ENCODE results near the gene CCM2. TPM values are rescaled to one million over a fixed set of nuclear protein-coding genes. Genes with fewer than 3 reads are reported as not detected.

CCM2 gene
- polyA plus RNA-seq, 1 donor from 2014 or later: 25.8 TPM

DNA sequence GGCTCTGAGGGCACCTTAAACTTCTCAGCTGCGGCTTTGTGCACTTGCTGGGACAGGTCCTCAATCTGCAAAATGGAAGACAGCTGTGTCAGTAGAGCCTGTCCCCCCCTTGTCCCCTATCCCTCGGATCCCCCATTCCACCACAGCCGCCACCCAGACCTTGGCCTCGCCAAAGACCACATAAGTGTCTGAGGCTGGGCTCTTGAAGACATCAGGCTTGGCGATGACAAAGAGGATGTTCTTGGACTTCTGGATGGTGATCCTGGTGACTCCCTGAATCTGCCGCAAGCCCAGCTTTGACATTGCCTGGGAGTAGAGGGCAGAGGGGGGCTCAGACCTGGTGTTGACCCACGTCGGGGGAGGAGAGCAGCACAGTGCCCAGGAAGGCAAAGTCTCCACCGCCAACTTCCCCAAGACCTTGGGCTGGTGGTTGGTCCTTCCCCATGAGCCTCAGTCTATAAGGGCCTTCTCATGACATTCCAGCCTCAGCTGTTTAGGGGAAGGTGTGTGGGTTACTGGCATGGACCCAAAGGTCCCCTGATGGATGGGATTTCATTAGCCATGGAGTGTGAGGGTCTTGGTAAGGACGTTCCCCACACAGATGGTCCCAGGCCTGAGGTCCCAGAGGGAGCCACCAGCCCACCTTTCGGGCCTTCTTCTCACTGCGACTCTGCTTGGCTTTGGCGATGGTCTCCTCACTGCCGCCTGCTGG is 81.1 kb downstream of the CCM2 start:
- no peak overlapping the region for H3K9ac ChIP-seq (ENCODE audit: low read length)

DNA sequence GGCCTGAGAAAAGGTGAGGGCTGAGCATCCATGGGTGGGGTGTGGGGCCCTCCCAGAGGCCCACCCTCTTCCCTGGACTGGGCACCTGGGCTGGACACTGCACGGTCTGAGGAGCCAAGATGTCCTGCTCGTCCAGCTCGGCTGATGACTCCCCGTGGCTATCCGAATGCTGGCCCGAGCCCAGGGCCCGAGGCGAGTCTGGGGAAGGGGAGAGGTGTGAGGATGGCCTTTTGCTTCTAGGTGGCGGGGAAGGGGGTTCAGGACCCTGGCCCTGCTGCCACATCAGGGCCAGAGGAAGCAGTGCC is 81.6 kb downstream of the CCM2 start:
- no peak overlapping the region for H3K9ac ChIP-seq (ENCODE audit: low read length)
- H3K27ac ChIP-seq (ENCODE audit: low read length): no peak overlapping the region
- no peak overlapping the region for H2AFZ ChIP-seq (ENCODE audit: low read depth, low read length)
- TF ChIP-seq MXI1 (conservative IDR thresholded peaks at IDR 0.05; ENCODE audit: poor library complexity, severe bottlenecking): no peak
- TF ChIP-seq, protein P1, sequence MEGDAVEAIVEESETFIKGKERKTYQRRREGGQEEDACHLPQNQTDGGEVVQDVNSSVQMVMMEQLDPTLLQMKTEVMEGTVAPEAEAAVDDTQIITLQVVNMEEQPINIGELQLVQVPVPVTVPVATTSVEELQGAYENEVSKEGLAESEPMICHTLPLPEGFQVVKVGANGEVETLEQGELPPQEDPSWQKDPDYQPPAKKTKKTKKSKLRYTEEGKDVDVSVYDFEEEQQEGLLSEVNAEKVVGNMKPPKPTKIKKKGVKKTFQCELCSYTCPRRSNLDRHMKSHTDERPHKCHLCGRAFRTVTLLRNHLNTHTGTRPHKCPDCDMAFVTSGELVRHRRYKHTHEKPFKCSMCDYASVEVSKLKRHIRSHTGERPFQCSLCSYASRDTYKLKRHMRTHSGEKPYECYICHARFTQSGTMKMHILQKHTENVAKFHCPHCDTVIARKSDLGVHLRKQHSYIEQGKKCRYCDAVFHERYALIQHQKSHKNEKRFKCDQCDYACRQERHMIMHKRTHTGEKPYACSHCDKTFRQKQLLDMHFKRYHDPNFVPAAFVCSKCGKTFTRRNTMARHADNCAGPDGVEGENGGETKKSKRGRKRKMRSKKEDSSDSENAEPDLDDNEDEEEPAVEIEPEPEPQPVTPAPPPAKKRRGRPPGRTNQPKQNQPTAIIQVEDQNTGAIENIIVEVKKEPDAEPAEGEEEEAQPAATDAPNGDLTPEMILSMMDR (IDR thresholded peaks at IDR 0.05; ENCODE audit: poor library complexity, severe bottlenecking): no peak
- TF ChIP-seq, protein P2, sequence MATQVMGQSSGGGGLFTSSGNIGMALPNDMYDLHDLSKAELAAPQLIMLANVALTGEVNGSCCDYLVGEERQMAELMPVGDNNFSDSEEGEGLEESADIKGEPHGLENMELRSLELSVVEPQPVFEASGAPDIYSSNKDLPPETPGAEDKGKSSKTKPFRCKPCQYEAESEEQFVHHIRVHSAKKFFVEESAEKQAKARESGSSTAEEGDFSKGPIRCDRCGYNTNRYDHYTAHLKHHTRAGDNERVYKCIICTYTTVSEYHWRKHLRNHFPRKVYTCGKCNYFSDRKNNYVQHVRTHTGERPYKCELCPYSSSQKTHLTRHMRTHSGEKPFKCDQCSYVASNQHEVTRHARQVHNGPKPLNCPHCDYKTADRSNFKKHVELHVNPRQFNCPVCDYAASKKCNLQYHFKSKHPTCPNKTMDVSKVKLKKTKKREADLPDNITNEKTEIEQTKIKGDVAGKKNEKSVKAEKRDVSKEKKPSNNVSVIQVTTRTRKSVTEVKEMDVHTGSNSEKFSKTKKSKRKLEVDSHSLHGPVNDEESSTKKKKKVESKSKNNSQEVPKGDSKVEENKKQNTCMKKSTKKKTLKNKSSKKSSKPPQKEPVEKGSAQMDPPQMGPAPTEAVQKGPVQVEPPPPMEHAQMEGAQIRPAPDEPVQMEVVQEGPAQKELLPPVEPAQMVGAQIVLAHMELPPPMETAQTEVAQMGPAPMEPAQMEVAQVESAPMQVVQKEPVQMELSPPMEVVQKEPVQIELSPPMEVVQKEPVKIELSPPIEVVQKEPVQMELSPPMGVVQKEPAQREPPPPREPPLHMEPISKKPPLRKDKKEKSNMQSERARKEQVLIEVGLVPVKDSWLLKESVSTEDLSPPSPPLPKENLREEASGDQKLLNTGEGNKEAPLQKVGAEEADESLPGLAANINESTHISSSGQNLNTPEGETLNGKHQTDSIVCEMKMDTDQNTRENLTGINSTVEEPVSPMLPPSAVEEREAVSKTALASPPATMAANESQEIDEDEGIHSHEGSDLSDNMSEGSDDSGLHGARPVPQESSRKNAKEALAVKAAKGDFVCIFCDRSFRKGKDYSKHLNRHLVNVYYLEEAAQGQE (IDR thresholded peaks at IDR 0.05; ENCODE audit: borderline replicate concordance): no peak
- TF ChIP-seq EZH2 (IDR thresholded peaks at IDR 0.05; ENCODE audit: borderline replicate concordance, insufficient read depth, low read length, poor library complexity, severe bottlenecking): no peak
- no peak for TF ChIP-seq RAD21 (conservative IDR thresholded peaks at IDR 0.05)
- TF ChIP-seq TAF1 (IDR thresholded peaks at IDR 0.05; ENCODE audit: low read depth): no peak
- TF ChIP-seq EP300 (conservative IDR thresholded peaks at IDR 0.05; ENCODE audit: poor library complexity, severe bottlenecking): no peak
- TF ChIP-seq POLR2AphosphoS5 (IDR thresholded peaks at IDR 0.05): no peak
- no peak for TF ChIP-seq SMC3 (conservative IDR thresholded peaks at IDR 0.05; ENCODE audit: poor library complexity)
- H3K27me3 ChIP-seq (ENCODE audit: insufficient read depth, low read depth, low read length): no peaks in the 10 kb centered on the region
- H3F3A ChIP-seq (ENCODE audit: insufficient read depth, low read length, poor library complexity, severe bottlenecking): no peaks in the 10 kb centered on the region
- no peaks in the 10 kb centered on the region for H3K9me3 ChIP-seq (ENCODE audit: low read length)
- peaks cover 2% of the 10 kb centered on the region for H3K79me2 ChIP-seq (replicated peaks; ENCODE audit: insufficient read depth, low read length)
- no peaks in the 10 kb centered on the region for H3K9me2 ChIP-seq (ENCODE audit: insufficient read depth, low read length)
- peaks cover 3% of the 10 kb centered on the region for H3K36me3 ChIP-seq (ENCODE audit: insufficient read depth, low read length)
- no peak overlapping the region for H3K4me3 ChIP-seq (ENCODE audit: low read length)
- no peaks in the 10 kb centered on the region for H4K20me1 ChIP-seq (ENCODE audit: insufficient read depth)
- H3K4me2 ChIP-seq (ENCODE audit: low read length): no peak overlapping the region

More for the DNA sequence above, 81.1 kb downstream of the CCM2 start:
- Histone ChIP-seq H3K9me2 (ENCODE audit: insufficient read depth, low read length) (no peaks in the 10 kb centered on the region), H2AFZ (ENCODE audit: low read depth, low read length) (no peak overlapping the region), H3K4me2 (ENCODE audit: low read length) (no peak overlapping the region), H3K79me2 (replicated peaks; ENCODE audit: insufficient read depth, low read length) (no peaks in the 10 kb centered on the region), H3K27me3 (ENCODE audit: insufficient read depth, low read depth, low read length) (no peaks in the 10 kb centered on the region), H3K36me3 (ENCODE audit: insufficient read depth, low read length) (peaks cover 3% of the 10 kb centered on the region), H3K4me3 (ENCODE audit: low read length) (no peak overlapping the region), H4K20me1 (ENCODE audit: insufficient read depth) (no peaks in the 10 kb centered on the region), H3K27ac (ENCODE audit: low read length) (no peak overlapping the region), H3F3A (ENCODE audit: insufficient read depth, low read length, poor library complexity, severe bottlenecking) (no peaks in the 10 kb centered on the region), H3K9me3 (ENCODE audit: low read length) (no peaks in the 10 kb centered on the region)
- TF ChIP-seq POLR2AphosphoS5 (IDR thresholded peaks at IDR 0.05) (peak; percentile 17), RAD21 (conservative IDR thresholded peaks at IDR 0.05) (no peak)
